Body of pancreas (tissue), 4 donors: ENCODE measurements around the gene GRID1.

Experiments used
- CTCF ChIP-seq, 7 experiments: fragments of 450-650 bp in 4 of 7; fragments of 200-600 bp in 3 of 7; sonication (generic) in 3 of 7; IDR thresholded peaks; one replicate each; pipeline ENCODE4 v1.5.1; 2016 to 2019; ENCODE audit warnings: antibody characterized with exemption in 7 of 7
- POLR2A ChIP-seq, 3 donors: fragments of 450-650 bp; IDR thresholded peaks; one replicate each; pipeline ENCODE4 v1.6.1; 2016; ENCODE audit warnings: antibody characterized with exemption in 3 of 3, mild to moderate bottlenecking in 2 of 3

GRCh38 chr10:86024281-86025041, 342.1 kb downstream of the GRID1 start:
- TF ChIP-seq CTCF (IDR thresholded peaks at IDR 0.05), result no peak
- TF ChIP-seq POLR2A (IDR thresholded peaks at IDR 0.05), result no peak
